ENCODE data around the gene TNS4.

Gene TNS4

DNA sequence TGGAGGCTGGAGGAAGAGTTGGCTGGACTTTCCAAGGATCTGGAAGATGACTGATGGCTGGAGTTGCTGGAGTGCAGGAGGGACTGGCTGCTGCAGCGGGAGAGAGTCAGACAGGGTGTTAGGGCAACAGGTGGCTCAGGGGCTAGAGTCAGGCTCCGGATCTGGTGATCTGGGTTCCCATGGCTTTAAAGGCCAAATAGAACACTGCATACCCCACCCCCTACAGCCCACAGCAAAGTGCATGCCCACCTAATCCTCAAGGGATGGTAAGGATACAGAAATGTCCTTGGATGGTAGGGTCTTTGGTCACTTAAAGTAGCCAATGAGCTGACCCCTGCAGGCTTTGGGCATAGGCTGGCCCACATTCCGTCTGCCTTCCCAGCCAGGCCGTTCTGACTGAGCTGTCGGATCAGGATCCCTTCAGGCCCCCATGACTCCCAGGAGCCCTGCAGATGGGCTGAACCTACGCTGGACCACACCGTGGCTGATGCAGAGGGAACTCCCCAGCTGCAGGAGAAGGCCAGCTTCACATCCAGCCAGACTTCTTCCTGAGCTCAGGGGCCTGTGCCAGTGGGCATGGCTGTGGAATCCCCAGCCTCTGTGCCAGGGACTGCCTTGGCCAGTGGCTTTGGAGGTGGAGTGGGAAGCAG lies 13.9 kb downstream of the TNS4 start:
- no peak for DNase-seq

DNA sequence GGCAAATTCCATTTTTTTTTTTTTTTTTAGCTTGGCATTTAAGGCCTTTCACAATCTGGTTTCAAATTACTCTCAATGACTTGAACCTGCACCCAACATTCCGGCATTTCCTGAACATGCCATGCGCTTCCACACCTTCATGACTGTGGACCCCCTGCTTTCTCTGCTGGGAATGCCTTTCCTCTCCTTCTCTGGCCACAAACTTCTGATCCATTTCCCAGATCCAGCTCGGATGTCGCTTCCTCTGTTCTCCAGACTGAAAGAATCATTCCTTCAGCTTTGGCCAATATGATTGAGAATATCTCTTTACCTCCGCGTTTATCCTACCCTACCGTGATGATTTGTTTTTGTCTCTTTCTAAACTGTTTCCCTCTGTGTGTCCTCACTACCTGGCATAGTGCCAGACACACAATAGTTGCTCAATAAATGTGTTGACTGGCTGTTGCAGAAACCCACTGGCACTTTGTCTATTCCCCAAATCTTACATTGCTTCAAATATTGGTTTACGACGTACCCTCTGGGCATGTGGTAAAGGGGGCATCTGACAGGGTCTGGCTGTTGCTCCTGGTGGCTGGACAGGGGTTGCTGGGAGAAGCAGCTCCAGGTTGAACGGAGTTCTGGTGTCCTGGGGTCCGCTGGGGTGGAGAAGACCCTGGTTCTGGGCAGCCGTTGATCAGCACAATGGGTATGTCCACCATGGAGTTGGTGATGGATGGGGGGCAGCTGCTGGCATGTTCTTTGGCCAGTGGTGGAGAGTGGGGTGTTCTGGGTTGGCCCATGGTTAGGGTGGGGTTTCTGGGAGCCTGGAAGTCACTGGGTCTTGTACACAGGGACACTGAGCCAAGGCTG lies 14.7 kb downstream of the TNS4 start:
- no peak for DNase-seq

DNA sequence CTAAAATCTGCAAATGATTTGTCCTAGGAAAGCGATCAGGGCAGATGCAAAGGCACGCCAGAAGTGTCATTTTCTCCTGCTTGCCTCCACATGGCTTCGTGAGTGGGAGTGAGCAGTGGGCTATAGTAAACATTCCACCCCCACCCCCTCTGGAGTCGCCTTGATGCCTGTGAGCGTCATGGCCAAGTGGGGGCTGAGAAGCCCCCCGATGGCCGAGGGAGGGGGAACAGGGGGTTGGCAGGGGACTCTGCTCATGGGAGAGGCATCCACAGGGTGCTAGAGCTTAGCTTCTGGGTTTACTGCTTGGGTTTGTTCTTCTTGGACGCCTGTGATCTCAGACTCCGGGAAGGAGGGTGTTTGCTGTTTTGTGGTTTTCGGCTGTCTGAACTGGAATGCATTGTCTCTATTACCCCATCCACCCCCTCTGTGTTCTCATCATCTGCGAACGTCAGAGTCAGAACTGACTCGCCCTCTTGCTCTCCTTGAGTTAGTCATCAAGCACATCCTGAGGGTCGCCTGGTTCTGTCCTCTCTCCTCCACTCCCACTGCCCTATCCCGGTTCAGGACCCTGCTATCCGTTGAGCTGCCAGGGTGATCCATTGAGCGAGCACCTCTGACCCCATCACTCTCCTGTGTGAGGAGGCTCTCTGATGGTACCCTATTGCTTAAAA lies 15.4 kb downstream of the TNS4 start:
- peak; percentile 60 for DNase-seq

DNA sequence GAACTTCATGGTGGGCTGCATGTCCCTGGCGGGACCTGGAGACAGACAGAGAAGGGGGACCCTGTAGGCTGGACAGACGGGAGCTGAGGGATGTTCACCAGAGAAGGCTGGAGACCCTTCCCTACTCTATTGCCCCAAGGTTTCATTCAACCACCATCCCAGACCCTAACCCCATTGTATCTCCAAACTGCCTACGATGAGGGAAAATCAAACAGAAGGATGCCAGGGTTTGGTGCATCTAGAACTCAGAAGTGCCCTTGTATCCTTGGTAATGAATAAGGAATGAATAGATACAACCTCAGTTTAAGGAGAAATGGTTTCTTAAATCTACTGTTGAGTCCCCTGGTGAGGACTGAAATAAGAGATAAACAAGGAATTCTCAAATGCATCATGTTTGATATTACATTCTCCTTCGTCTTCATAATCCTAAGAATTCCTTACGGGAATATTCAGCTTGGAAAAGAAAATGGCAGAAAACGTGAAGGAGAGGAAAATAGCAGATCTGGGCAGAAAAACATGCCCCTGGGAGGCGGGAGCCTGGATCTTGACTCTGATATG lies 16.4 kb downstream of the TNS4 start:
- DNase-seq, result no peak

DNA sequence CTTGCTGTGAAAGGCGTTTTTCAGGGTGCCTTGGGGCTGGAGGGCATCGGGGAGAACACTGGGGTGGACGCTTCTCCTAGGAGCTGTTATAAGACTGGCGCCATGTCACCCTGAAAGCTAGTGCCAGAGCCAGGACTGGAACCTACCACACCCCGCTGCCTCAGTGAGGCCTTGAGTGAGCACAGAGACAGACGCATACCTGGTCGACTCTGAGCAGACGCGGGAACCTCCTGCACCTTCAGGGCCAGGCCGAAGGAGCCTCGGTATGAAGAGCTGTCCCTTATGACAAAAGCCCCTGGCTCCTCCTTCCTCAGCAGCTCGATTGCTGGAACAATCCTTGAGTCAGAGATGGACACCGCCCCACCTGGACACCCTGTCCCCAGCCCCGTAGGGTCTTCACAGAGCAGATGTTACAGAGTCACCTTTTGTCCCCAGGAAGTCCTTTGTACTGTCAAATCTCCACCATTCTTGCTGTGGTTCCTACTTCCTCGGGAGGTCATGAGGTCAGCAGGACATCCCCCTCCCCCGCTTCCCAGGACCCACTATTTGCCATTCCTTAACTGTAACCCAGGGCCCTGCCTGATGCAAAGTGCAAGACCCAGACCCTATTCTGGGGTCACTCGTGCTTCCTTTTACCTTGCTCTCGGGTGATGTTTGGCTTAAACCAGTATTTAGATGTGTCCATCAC lies 17.0 kb downstream of the TNS4 start:
- no peak for DNase-seq

DNA sequence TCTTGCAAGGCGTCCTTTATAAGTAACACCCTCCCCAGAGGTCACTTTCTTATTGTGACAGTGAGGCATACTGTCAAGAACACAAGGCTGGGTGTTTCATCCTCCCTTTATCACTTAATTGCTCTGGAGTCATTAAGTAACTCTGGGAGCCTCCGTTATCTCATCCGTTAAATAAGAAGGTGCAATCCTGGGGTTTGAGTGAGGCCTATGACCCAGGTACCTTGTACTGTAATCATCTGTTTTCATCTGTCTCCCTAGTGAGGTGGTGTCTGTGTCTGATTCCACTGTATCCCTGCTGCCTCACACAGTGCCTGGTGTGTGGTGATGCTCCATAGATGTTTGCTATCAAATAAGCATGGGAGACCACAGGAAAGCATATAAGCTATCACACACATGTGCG lies 17.7 kb downstream of the TNS4 start:
- no peak for DNase-seq

DNA sequence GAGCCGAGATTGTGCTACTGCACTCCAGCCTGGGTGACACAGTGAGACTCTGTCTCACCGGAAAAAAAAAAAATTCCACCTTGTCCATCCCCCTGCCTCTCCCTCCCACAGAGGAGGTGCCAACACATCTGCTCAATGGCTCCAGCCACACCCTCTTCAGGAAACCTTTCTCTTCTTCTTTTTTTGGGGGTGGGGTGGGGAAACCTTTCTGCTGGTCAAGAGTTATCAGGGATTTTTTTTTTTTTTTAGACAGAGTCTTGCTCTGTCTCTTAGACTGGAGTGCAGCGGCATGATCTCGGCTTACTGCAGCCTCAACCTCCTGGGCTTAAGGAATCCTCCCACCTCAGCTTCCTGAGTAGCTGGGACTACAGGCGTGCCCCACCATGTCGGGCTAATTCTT lies 18.7 kb downstream of the TNS4 start:
- DNase-seq, result no peak

DNA sequence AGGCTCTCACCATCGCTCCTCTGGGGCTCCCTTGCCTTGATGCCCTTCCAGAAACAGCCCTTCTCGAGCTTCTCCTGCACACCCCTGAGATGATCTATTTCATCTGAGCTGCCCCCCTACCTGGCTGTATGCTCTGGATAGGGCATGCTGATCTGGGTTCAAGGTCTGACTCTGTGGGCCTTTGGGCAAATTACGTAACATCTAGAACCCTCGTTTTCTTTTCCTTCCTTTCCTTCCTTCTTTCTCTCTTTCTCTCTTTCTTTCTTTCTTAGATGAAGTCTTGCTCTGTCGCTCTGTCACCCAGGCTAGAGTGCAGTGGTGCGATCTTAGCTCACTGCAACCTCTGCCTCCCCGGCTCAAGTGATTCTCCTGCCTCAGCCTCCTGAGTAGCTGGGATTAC lies 20.3 kb downstream of the TNS4 start:
- no peak for DNase-seq

DNA sequence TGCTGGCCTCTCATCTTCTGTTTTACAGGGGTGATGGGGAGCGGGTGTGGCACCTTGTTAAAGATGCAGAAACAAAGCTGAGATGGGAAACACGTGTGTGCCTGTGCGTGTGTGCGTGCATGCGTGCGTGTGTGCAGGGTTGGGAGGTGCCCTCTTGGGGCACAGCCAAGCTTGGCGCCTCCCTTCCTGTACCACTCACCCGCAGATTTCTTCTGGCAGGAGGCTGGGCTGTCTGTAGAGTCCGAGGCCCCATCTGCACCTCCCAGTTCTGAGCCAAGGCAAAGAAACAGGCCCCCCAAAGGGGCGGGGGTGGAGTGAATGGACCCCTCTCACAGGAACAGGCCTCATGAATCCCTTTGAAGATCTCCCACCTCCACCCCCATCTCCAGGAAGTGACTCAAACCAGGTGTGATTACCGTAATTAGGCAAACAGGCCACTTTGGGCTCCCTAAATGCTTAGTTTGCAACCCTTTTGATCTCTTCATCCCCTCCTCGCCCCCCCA lies 20.9 kb downstream of the TNS4 start:
- DNase-seq, result no peak

DNA sequence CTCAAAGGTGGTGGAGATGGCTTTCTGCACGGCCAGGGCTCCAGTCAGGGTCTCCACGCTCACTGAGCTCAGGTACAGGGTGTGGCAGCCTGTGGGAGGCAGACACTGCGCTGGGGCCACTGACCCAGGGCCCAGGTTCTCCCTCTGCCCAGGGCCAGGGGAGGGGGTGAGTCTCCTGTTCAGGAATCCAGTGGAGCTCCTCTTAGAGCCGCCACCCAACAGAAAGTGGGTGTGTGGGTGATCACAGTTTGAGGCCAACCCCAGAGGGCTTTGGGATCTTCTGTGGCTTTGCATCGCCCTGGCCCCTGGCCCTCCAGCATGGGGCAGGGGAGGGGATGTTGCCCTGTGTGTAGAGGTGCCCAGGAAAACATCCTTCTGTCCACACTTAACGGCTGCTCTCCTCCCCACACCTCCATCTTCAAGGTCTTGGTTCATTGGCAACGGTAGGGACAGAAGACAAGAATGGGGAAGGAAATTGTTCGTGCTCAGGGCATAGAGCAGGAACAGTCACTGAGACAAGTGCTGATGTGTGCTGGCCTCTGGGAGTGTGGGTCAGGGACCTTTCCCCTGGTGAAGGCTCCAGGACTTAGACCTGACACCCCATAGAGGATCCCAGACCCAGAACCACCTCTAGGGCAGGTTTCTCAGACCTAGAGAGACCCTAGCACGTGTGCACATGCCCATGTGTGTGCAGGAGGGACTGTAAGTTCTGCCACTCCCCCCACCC lies 21.5 kb downstream of the TNS4 start:
- no peak for DNase-seq

DNA sequence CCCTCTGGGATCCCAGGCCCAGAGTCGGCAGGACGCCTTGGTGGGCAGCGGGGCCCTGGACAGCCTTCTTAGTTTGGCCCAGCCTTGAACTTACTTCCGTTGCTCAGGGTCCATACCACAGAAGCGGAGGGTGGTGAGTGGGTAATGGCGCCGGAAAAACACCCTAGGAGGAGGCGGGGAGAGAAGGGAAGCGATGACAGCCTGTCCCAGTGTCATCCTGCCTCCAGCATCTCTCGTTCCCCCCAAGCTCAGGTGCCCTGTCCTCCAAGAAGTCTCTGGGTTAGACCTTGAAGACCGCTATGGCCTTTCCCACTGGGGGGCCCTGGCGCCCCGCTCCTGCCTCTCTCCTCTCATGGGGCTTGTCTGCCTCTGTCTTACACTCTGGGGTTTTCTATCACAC lies 22.9 kb downstream of the TNS4 start:
- DNase-seq, result no peak

DNA sequence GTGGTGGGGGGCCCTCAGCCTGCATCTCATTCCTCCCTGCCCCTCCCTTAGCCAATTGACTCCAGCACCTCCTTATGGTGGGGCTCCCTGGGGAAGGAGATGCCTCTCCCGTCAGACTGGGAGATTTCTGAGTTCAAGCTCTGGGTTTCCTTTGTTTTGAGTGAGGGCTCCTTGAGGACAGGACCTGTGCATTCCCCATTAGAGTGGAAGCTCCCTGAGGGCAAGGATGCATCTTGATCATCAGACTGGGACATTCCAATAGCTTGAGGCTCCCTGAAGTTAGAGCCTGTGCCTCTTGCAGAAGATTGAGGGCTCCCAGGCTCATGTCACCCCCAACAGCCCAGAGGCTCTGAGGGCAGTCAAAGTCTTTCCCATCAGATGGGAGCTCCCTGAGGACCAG lies 23.6 kb downstream of the TNS4 start:
- DNase-seq, result no peak

DNA sequence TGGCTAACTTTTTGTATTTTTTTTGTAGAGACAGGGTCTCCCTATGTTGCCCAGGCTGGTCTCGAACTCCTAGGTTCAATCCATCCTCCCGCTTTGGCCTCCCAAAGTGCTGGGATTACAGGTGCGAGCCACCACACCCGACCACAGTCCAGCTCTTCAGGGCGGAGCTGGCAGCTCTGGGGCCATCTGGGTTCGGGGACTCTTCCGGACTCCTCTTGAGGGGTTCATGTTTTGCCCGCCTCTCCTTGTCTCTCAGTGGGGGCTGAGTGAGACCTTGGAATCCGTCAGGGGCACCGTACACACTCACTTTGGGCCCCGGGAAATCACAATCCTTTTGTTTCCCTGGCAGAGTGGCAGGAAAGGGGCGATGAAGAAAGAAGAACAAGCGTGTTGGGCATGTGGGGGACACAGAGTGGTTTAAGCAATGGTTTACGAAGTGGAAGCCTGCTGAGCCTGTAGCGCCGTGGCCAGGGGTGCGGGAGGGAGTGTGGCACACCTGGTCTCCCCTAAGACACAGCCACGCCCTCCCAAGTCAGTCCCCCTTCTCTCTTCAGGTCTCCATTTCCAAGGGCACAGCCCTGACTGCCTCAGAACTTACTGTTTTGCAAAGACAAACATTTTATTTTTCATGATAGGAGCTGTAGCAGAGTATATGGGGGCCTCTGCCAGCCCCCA lies 26.1 kb downstream of the TNS4 start:
- no peak for DNase-seq

DNA sequence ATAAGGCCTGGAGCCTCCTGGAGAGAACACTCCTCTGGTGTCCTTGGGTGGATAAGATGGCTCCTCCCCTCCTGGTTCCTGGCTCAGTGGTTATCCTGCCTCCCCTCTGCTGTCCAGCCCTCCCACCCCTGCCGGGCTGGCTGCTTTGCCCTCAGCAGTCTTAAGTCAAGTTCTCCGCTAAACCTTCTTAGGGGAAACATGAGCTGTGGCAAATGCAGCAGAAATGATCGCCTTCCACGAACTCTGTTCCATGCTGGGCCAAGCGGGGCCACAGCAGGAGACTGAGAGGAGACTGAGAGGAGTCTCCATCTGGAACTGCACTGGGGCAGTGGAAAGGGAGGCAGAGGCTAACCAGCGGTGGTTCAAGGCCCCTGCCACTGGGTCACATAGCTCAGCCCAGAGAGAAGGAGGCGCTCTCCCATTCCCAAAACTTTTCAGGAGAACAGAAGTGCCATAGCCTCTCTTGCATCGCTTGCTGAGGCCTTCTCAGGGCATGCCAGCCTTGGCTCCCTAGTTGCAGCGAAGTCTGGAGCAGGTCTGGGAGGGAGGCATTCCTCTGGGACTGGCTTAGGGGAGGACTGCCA lies 26.9 kb downstream of the TNS4 start:
- peak; percentile 39 for DNase-seq

DNA sequence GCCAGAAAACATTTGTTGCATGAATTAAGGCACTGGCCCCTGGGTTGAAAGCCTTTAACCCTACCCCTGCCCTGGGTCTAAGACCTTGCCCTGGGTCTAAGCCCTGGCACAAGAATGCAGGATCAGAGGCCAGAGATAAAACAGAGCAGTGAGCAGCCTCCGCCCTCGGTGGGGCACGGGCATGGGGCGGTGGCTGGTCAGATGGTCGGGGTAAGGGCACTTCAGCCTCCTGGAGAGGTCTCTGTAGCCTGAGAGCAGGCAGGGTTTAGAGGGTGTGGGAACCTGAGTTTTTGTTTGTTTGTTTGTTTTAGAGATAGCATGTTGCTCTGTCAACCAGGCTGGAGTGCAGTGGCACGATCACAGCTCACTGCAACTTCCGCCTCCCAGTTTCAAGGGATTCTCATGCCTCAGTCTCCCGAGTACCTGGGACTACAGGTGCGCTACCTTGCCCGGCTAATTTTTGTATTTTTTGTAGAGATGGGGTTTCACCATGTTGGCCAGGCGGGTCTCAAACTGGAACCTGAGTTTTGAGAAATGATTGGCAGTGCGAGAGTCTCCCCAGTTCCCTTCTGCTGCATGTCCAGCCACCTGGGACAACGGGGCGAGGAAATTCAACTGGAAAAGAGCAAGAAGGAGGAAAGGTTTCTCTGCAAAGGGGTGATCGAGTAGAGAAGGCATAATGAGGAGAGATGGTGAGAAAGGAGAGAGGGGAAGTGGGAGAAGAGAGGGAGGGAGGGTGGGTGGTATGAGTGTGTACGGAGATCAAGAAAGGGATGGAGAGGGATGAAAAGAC lies 27.7 kb downstream of the TNS4 start:
- DNase-seq, result no peak

DNA sequence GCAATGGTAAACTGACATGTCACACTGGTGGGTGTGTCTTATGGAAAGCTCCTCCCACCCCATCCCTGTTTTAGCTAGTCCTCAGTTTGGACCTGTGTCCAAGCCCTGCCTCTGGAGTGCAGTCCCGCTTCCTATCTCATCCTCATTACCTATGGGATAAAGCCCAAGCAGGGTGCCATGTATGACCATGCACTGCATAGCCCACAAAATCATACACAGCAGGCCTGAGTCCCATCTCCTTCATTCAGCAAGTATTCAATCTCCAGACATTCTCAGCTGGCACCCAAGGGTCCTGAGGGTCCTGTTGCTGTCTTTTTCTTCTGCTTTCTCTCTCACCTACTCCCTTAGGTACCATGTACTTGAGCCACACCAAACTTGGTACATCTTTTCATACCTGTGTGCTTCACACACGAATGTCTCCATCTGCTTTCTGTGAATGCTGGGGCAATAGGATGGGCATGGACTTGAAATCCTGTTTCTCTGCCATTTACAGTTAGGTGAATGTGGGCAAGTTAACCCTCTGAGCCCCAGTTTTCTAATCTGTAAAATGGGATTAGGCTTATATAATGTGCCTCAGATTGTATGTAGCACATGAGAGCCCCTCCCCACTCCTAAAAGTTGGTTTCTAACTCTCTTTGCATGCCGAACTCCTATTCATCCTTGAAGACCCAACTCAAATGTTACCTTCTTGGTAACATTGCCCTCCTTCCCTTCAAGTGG lies 28.5 kb downstream of the TNS4 start:
- DNase-seq, result no peak

DNA sequence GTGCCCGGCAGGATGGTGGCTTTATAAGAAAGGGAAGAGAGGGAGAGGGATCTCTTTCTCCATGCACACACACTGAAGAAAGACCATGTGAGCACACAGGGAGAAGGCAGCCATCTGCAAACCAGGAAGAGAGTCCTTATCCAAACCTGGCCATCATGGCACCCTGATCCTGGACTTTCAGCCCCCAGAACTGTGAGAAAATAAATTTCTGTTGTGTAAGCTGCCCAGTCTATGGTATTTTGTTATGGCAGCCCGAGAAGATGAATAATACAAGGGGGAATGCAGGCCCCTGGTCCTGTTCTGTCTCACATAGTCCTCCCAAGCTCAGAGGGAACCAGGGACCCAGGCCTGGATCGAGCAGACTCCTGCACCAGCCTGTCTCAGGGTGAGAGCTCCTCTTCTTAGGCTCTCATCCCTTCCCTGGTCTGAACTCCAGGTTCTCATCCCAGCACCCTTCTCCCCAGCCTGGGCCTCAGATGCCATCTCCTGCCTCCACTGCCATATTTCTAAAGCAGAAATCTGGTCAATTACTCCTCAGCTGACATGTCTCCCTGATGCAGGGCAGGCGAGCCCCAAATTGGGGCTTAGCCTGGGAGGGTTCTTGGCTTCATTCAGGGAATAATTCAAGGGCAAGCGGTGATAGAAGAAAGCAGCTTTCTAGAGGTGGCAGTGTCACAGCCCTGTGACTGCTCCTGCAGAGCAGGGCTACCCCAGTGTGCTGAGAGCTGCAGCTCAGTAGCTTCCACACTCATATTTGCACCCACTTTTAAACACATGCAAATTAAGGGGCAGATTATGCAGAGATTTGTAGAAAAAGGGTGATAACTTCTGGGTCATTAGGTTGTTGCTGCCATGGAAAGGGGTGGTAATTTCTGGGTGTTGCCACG lies 29.3 kb downstream of the TNS4 start:
- DNase-seq, result no peak
